Measurements from ENCODE around the gene CYCS. TPM values are rescaled to one million over a fixed set of nuclear protein-coding genes. Genes with fewer than 3 reads are reported as not detected.

Gene CYCS
- total RNA-seq, 3 donors from 2014 or later, result 219 to 360 (median 339) TPM

DNA sequence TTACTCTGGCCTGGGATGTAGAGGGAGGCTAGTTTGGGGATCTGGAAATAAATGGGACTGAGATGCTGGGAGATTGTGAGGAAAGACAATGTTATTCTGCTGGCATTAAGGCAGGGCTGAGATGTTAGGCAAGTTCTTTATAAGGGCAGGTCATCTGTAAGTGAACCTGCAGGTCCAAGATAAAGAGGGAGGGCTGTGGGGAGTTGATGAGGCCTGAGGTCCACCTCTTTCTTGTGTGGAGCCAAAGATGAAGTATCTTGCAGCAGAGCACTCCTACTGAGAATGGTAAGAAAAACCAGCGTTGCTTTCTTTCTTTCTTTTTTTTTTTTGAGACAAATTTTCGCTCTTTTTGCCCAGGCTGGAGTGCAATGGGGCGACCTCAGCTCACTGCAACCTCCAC is 19.1 kb downstream of the CYCS start:
- no peaks in the 10 kb centered on the region for H3K36me3 ChIP-seq (ENCODE audit: low read depth)
- DNase-seq (no peak), ATAC-seq (no peak)
- intact Hi-C loops (cut with DNase I, micrococcal nuclease), result no loop called here
- TF ChIP-seq, protein P1, sequence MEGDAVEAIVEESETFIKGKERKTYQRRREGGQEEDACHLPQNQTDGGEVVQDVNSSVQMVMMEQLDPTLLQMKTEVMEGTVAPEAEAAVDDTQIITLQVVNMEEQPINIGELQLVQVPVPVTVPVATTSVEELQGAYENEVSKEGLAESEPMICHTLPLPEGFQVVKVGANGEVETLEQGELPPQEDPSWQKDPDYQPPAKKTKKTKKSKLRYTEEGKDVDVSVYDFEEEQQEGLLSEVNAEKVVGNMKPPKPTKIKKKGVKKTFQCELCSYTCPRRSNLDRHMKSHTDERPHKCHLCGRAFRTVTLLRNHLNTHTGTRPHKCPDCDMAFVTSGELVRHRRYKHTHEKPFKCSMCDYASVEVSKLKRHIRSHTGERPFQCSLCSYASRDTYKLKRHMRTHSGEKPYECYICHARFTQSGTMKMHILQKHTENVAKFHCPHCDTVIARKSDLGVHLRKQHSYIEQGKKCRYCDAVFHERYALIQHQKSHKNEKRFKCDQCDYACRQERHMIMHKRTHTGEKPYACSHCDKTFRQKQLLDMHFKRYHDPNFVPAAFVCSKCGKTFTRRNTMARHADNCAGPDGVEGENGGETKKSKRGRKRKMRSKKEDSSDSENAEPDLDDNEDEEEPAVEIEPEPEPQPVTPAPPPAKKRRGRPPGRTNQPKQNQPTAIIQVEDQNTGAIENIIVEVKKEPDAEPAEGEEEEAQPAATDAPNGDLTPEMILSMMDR (IDR thresholded peaks at IDR 0.05), result no peak
- H3K4me1 ChIP-seq (ENCODE audit: low read depth), result no peaks in the 10 kb centered on the region
- no peaks in the 10 kb centered on the region for H3K9me3 ChIP-seq
- H3K4me3 ChIP-seq, result no peak overlapping the region

GRCh38 chr7:25103773-25104172 is 21.3 kb downstream of the CYCS start:
- H3K9me3 ChIP-seq, result no peaks in the 10 kb centered on the region
- intact Hi-C loops (cut with DNase I, micrococcal nuclease), result no loop called here
- no peak for DNase-seq
- ATAC-seq, result no peak
- no peaks in the 10 kb centered on the region for H3K4me1 ChIP-seq (ENCODE audit: low read depth)
- TF ChIP-seq, protein P1 (IDR thresholded peaks at IDR 0.05), result no peak
- H3K36me3 ChIP-seq (ENCODE audit: low read depth), result no peaks in the 10 kb centered on the region
- no peak overlapping the region for H3K4me3 ChIP-seq

DNA sequence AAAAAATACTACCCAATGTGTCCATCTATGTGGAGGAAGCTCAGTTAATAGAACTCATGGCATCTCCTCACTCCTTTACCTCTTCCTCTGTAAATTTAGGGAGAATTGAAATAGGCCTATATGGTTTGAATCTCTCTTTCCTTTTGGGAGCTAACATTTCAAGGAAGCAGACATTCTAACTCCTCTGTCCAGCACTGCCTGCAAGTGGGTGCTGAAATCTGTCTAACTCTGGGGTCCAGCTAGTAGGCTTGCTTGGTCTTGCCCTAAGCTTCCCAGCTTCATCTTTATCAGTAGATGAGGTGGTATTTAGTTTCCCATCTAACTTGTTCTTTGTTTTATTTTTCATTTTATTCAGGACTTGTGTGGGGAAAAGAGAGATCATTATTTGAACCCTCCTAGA is 23.2 kb downstream of the CYCS start:
- TF ChIP-seq, protein P1 (IDR thresholded peaks at IDR 0.05), result no peak
- Histone ChIP-seq H3K4me1 (ENCODE audit: low read depth) (no peaks in the 10 kb centered on the region), H3K9me3 (no peaks in the 10 kb centered on the region), H3K36me3 (ENCODE audit: low read depth) (no peaks in the 10 kb centered on the region), H3K4me3 (no peak overlapping the region)
- DNase-seq (no peak), ATAC-seq (no peak)
- intact Hi-C loops (cut with DNase I, micrococcal nuclease), result no loop called here

GRCh38 chr7:25098096-25099046 is 26.7 kb downstream of the CYCS start:
- Histone ChIP-seq H3K36me3 (ENCODE audit: low read depth) (no peaks in the 10 kb centered on the region), H3K9me3 (no peaks in the 10 kb centered on the region), H3K4me3 (no peak overlapping the region), H3K4me1 (ENCODE audit: low read depth) (no peaks in the 10 kb centered on the region)
- ATAC-seq (peak; percentile 77), DNase-seq (peak in 2 of 3 donors; percentile 44 to 68)
- intact Hi-C loops (cut with DNase I, micrococcal nuclease), result no loop called here
- TF ChIP-seq, protein P1 (IDR thresholded peaks at IDR 0.05), result peak; percentile 93

- DNase-seq (no peak), ATAC-seq (no peak)
- intact Hi-C loops (cut with DNase I, micrococcal nuclease), result no loop called here
- no peaks in the 10 kb centered on the region for H3K9me3 ChIP-seq
- TF ChIP-seq, protein P1 (IDR thresholded peaks at IDR 0.05), result no peak
- no peaks in the 10 kb centered on the region for H3K36me3 ChIP-seq (ENCODE audit: low read depth)
- no peaks in the 10 kb centered on the region for H3K4me1 ChIP-seq (ENCODE audit: low read depth)
- H3K4me3 ChIP-seq, result no peak overlapping the region
Observed at GRCh38 chr7:25095516-25096345, 29.3 kb downstream of the CYCS start.
